ELR (cell line): ENCODE data around the gene ZKSCAN8.

Experiments used
- DNase-seq: peaks from one replicate; pipeline ENCODE4 v3.0.0-alpha.2; 2015; ENCODE audit warnings: low read depth

Gene ZKSCAN8

GRCh38 chr6:28139860-28140543 lies 1.7 kb upstream of the ZKSCAN8 start:
- DNase-seq: no peak

GRCh38 chr6:28140616-28141015 lies 1.1 kb upstream of the ZKSCAN8 start:
- no peak for DNase-seq

- DNase-seq: peak; percentile 45
Measured at GRCh38 chr6:28142446-28142845, 763 bp downstream of the ZKSCAN8 start.

- DNase-seq: no peak
Measured at GRCh38 chr6:28145231-28145630, 3.5 kb downstream of the ZKSCAN8 start.

GRCh38 chr6:28152531-28152930 lies 10.8 kb downstream of the ZKSCAN8 start:
- DNase-seq: no peak

GRCh38 chr6:28153546-28153945 lies 11.9 kb downstream of the ZKSCAN8 start:
- DNase-seq: no peak

- DNase-seq: no peak
Measured at GRCh38 chr6:28154357-28154756, 12.7 kb downstream of the ZKSCAN8 start.

- no peak for DNase-seq
Measured at GRCh38 chr6:28158318-28158717, 16.6 kb downstream of the ZKSCAN8 start.

GRCh38 chr6:28159029-28159607 lies 17.4 kb downstream of the ZKSCAN8 start:
- no peak for DNase-seq

GRCh38 chr6:28160233-28160632 lies 18.6 kb downstream of the ZKSCAN8 start:
- no peak for DNase-seq

- DNase-seq: peak; percentile 68
Measured at GRCh38 chr6:28161410-28162079, 19.9 kb downstream of the ZKSCAN8 start.

GRCh38 chr6:28165563-28165962 lies 23.9 kb downstream of the ZKSCAN8 start:
- no peak for DNase-seq

- peak; percentile 91 for DNase-seq
Measured at GRCh38 chr6:28167068-28167467, 25.4 kb downstream of the ZKSCAN8 start.

GRCh38 chr6:28167926-28168325 lies 26.2 kb downstream of the ZKSCAN8 start:
- DNase-seq: no peak

- DNase-seq: no peak
Measured at GRCh38 chr6:28171271-28171670, 29.6 kb downstream of the ZKSCAN8 start.

GRCh38 chr6:28172006-28172405 lies 30.3 kb downstream of the ZKSCAN8 start:
- no peak for DNase-seq

- no peak for DNase-seq
Measured at GRCh38 chr6:28176373-28176772, 34.7 kb downstream of the ZKSCAN8 start.

- no peak for DNase-seq
Measured at GRCh38 chr6:28182255-28182654, 40.6 kb downstream of the ZKSCAN8 start.

- no peak for DNase-seq
Measured at GRCh38 chr6:28188111-28188979, 46.7 kb downstream of the ZKSCAN8 start.

- no peak for DNase-seq
Measured at GRCh38 chr6:28200020-28200419, 58.3 kb downstream of the ZKSCAN8 start.

- DNase-seq: no peak
Measured at GRCh38 chr6:28203201-28203600, 61.5 kb downstream of the ZKSCAN8 start.

GRCh38 chr6:28205879-28206278 lies 64.2 kb downstream of the ZKSCAN8 start:
- DNase-seq: no peak
